HG03039 (cell line): ENCODE measurements around the gene NHEJ1.
A peak's percentile ranks its signal among the peaks of the same experiment; 100 is the strongest.

Experiments used
- ATAC-seq: cut with Tn5 transposase; IDR thresholded peaks from one replicate; pipeline ENCODE4 v1.9.1; 2021; ENCODE audit warnings: mild to moderate bottlenecking, moderate library complexity; ENCODE audit not compliant: unreplicated experiment

The NHEJ1 gene

DNA sequence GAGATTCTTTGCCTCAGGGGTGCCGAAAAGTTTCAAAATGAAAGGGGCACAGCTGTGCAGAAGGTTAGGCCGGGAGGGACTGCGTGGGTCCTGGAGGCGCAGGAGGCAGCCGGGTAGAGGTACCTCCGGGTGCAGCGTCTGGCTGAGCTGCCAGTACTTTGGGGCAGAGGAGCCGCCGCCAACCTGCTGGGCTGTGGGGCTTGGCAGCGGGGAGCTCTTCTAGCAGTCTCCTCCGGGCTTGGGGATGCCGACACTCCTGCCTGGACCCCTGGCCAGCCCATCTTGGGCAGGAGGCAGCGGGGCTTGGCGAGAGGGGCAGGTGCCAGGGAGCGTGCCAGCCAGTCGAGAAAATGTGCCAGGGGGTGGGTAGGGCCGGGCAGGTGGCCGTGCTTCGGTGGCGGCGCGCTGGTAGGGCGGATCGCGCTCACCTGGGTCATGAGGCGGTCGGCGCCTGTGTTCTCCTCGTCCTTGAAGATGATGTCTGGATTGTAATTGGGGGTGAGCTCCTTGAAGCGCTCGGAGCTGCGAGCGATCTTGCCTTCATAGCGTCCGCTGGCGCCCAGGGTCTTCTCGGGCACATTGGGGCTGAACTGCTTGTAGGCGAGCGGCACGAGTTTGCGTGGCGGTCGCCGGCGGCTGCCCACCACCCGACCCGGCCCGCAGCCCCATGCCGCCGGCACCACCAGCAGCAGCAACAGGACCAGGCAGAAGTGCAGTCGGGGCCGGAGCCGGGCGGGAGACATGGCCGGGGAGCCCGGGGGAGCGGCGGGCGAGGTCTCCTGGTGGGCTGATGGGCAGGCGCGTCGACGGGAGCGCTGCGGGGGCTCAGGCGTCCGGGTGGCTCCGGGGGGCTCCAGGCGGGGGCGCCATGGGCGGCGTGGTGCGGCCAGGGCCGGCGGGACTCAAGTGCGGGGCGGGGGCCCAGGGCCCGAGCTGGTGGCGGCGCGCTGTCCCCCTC is 100.6 kb downstream of the NHEJ1 start:
- no peak for ATAC-seq

DNA sequence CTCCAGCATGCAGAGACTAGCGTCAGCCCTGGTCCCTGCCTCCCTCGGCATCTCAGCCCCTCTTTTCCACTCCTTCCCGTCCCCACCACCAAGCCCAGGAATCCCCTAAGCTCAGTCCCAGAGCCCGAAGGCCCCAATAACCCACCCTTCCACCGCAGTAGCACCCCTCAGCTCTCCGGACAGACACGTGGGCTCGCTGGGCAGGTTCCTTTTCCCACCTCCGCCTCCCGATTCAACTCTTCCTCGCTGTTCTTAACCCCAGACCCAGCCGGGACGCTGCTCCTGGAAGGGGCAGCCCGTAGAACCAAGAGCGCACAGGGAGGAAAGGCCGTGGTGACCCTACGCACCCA is 101.3 kb downstream of the NHEJ1 start:
- no peak for ATAC-seq

DNA sequence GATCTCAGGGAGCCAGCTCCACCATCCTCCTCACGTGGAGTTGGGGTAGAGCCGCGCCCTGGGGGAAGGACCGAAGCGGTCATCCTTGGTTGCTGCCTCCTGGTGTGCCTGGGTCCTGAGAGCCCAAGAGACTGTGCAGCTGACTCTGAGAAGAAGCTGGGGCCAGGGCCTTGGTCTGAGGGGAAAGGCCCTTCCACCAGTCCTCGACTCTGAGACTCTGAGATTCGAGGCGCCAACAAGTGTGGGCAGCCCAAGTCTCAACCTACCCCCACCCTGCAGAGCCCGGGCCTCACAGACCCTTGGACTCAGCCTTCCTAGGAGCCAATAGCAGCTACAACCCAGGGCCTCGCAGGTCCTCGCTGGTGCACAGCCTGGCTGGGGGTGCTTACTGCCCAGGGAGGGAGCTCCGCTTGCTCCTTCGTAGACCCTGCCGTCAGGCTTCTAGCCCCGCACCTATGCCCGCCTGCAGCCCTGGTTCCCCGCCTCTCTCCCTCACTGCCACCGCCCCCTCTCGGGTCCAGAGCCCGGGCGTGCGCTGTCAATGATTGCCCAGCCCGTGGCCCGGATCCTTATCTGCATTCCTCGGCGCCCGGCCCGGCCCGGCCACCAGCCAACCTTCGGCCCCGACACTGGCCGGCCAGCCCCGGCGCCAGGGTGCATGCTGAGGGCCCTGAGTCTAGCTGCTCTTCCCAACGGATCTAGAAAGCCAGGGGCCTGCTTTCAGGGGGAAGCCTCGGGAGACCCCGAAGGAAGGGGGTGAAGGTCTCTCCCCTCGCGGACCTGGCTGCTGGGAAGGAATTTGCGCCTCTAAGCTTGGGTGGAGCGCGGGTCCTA is 101.9 kb downstream of the NHEJ1 start:
- no peak for ATAC-seq

DNA sequence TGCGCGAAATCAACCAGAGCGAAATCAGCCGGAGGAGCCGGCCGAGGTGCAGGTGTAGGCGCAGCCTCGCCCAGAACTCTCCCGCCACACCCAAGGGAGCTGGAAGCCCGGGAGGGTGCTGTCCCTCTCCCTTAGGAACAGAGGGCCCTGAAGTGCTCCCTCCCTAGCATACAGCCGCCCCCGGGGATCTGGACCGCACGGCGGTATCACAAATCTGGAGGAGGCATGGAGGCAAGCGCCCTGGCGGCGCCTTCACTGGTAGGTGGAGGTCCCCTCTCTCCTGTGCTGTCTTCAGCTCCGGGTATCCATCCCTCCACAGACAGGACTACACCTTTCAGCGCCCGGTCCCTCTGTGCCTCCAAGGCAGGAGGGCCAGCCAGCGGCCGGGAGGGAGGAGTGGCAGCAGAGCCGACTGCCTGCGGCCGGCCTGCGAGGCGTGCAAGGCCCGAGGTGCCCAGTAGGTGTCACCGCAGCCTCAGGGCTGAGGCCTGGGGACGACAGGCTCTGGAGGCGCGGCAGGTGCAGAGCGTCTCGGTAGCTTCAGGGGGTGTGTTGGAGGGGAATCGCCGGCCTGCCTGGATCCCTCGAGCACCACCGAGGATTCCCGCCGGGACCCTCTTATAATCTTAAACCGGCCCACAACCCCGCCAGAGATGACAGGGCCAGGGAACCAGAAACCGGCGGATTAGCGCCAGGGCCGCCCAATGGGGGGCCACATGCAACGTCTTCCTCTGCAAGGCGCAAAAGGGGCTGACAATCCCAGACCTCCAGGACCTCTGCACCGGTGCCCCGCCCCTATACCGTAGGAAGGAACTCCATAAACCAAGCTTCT is 102.7 kb downstream of the NHEJ1 start:
- ATAC-seq = peak; percentile 90

DNA sequence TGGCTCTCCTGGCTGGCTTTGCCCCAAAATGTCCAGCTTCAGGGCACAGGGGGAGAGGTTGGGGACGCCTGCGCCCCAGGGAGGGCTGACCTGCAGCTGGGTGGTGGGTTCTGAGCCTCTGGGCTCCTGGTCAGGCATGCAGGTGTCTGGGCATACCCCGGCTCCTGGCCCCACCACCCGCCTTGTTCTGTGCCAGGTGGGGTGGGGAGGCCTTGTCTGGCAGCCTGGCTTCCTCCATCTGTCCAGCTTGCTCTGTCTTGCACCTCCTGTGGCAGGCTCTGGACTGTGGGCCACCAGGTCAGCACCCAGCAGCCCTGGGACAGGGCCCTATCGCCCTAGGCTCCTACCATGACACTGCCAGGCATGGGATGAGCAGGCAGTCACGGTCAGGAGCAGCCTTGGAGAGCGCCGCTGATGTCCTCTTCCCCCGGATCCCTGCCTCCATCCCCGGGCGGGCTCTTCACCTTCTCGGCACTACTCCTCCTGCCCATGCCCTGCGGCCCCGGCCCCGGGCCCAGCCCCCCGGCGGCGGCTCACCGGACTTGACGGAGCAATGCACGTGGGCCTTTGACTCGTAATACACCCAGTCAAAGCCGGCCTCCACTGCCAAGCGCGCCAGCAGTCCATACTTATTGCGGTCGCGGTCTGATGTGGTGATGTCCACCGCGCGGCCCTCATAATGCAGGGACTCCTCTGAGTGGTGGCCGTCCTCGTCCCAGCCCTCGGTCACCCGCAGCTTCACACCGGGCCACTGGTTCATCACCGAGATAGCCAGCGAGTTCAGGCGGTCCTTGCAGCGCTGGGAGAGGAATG is 103.5 kb downstream of the NHEJ1 start:
- no peak for ATAC-seq

DNA sequence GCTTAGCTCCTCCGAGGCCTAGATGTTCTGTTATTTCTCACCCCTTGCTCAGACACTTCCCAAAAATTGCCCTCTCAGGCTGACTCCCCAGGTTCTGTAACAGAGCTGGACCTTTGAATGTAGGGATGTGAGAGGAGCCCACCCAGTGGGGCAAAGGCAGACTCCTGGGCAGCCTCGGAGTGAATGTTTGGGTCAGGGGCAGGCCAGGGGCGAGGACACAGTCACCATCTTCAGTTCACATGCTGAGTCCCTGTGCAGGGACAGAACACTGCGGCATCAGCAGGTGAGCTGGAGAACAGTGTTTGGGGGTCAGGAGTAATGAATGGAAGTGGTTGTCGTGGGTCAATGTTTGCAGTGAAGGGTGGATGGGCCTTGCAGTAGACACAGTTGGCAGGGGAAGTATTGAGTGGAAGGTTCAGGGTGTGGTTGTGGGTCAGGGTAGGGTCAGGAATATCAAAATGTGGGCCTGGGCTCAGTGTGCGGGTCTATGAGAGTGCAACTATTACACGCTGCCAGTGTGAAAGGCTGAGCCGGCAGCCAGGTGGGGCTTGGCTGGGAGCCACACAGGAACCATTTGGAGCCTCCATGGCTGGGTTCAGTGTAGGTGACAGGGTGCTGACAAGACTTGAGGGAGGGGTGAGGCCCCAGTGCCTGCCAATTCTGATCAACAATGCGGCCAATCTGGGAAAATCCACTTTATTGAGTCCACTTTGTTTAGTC is 104.3 kb downstream of the NHEJ1 start:
- ATAC-seq = no peak

DNA sequence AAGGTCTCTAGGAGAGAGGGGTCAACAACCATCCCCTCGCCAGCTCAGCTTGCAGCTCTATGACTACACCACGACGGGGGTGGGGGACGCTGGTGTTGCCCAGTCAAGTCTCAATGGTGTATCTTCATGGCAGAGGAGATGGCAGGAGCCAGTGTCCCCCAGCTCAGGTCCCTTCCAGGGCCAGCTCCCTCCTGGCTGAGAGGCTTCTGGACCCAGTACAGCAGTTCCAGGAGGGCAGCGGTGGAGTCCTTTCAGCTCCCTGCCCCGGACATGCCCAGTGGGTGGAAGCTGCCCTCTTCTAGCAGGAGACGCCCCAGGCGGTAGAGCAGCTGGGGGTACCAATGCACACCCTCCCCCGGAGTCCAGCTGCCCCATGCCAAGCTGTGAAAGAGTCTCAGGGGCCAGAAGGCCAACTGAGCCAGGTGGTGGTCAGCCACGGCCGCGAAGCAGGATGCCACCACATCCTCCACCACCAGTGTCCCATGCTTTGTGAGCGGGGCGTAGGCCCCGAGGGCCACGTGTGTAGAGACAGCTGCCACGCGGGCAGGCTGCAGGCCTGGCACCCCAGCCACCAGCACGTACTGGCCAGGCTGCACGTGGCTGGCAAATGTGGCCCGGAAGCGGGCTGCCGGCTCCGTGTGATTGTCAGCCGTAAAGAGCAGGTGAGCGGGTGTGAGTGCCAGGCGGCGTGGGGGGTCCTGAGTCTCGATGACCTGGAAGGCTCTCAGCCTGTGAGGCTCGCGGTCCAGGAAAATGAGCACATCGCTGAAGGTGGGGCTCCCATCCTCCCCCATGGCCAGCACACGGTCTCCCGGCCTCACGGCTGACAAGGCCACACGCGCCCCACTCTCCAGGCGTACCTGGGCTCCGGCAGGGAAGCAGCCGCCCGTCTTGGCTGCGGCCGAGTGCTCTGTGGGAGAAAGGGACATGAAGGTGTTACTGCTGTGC is 105.4 kb downstream of the NHEJ1 start:
- ATAC-seq = no peak

DNA sequence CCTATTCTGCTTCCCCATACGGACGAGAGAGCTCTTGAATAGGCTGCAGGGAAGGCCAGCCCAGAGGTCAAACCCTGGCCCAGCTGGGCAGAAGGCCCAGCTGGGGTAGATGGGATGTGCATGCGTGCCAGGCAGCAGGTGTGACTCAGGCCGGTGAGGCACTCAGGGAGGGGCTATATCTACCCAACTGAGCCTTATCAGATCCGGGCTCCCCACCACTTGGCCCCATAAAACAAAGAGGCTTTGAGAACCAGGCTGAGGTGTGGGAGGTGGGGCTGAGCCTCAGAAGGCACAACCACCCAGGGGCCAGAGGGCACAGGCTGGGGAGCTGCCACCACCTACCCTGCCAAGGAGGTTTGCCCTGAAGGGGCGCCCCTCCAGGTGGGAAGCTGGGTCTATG is 111.3 kb downstream of the NHEJ1 start:
- no peak for ATAC-seq

DNA sequence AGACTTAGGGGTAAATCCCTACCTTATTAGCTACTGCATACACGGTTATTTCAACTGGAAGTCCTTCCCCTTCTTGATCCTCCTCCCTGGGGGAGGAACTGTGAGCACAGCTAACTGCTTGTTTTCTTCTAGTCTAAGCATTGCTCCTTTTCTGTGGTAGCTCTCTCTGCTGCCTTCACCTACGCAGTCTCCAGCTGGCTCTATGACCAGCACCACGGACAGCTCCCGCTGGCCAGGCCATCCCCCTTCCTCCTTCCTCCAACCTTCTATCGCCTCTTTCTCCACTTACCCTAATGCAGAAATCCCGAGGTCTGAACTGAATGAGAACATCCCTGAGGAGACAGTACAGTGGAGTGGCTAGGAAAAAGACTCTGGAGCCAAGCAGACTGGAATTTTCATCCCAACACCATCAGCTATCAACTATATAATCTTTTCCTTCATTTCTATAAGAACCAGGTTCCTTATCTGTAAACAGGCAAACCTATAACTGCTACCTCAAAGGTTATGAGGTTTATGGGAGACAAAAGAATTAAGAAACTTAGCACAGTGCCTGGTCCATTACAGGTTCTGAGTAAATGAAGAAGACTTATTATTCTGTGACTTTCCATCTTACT is 114.6 kb downstream of the NHEJ1 start:
- no peak for ATAC-seq

DNA sequence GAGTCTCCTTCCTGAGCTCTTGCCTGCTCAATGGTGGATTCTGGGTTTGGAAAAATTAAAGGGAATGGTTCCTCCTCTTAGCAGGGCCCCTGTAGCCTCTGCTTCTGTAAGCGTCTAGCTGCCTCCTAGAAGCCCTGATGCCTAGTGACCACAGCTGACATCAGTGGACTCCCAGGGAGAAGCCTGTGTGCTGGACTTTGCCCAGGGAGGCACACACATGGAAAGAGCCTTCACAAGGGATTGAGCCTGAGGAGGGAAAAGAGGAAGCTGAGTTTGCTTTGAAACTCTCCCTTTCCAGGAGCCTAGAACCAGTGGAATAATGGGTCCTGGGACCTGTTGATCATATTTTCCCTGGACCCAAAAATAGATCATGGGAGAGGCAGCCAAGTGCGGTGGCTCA is 117.9 kb downstream of the NHEJ1 start:
- no peak for ATAC-seq

DNA sequence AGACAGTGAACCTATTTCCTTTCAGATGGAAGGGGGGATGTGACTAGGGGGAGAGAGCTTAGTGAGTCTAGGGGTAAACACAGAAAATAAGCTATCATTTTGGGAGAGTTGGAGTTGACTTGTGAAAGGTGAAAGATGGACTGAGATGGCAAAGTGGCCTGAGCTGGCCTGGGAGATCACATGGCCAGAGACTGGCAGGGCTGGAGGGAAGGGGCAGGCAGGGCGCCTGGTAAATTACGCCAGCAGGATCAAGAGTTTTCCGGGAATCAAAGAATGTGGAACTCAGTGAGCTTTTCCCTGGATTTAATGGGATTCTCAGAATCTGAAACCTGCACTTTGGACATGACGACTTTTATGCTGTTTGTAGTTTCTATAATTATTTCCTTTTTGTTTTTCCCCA is 118.5 kb downstream of the NHEJ1 start:
- no peak for ATAC-seq

DNA sequence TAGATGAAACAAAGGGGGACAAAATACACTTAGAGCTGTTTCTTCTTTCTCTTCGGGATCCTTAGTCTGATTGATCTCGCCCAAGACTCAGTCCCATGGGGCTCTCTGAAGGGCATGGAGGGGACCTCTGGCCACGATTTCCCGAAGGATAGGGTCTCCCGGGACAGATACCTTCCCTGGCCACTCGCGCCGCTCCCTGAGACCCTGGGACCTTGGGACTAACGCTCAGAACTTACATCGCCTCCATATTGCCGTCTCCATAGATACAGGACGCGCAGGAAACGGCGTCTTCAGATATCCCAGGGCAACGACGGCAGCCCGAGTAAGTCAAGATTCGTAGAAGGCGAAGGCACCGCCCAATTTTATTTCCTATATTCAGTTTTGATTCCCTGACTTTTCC is 119.4 kb downstream of the NHEJ1 start, which contains the start of gene CFAP65:
Gene CFAP65, minus strand, starts transcription at position 265 of the 400 bp plus-strand sequence. CDS start 2,468 bp downstream, outside the sequence.
- ATAC-seq = no peak

DNA sequence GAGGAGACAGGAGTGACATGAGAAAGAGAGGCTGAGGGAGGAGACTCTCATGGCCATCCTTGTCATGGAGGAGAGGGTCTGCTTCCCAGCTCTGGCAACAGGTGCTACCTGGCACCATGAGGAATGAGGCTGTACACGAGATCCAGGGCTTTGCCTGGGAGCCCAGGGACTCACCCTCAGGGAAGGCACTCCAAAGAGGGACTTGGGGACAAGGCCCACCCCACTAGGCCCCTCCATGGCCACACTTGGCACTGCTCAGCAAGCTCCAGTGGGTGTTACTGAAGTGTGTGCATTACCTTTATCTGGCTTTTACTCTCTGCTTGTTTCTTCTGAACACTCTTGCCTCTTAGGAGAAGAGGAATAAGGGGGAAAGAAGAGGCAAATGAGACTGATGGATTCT is 122.0 kb downstream of the NHEJ1 start:
- no peak for ATAC-seq

DNA sequence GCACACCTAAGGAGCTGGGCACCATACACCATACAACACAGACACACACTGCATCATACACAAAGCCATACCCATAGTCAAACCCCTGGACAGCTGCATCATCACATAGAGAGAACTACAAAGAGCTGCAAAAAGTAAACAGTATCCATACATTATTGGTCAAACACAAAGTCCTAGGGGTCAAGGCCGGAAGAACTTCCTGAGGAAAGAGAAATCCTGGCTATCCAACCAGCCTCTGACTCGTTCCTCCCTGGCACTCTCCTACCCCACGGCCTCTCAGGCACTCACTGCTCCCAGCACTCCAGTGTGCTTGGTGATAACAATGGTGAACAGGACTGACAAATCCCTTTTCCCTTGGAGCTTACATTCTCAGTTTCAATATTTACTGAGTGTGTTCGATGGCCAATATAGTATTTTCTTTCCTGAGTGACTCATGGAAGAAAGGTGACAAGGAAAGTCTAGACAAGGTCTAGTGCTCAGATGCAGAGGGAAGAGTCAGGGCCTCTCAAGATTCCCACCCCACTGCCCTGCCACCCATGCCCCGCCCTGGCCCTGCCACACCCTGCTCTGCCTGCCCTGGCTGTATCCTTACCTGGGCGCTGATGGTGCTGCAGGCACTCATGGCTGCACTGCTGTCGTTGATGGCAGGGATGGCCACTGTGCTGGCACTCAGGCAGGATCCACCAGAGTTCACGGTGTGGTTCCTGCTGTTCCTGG is 122.7 kb downstream of the NHEJ1 start:
- no peak for ATAC-seq

DNA sequence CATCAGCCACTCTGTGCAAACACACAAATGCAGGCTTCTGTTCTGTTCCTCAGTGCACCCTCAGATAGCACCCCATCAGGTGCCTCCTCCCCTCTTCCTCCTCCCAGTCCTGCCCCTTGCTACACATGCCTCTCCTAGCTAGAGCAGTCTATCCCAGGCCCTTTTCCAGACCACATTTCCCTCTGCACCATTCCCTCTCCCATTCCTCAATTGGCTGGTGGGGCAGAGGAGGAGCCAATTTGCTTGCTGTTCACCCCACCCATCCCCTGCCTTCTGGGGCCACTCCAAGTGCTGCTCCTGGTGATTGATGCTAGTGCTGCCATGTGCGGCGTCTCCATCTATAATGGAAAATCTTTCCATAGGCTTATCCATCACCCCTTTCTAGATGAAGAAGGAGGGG is 124.7 kb downstream of the NHEJ1 start:
- no peak for ATAC-seq

DNA sequence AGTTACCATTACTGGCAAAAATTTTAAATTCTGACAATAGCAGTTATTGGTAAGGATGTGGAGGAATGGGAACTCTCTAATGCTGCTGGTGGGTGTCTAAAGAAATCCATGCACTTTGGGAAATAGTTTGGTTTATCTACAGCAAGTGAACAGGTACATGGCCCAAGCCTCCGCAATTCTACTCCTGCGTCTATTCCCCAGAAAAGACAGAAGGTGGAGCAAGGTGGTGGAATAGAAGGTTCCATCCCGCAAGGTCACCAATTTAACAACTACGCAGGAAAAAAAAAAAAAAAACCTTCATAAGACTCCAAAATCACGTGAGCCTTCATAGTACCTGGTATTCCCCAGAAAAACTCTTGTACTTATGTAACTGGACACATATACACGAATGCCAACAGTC is 125.8 kb downstream of the NHEJ1 start:
- no peak for ATAC-seq

DNA sequence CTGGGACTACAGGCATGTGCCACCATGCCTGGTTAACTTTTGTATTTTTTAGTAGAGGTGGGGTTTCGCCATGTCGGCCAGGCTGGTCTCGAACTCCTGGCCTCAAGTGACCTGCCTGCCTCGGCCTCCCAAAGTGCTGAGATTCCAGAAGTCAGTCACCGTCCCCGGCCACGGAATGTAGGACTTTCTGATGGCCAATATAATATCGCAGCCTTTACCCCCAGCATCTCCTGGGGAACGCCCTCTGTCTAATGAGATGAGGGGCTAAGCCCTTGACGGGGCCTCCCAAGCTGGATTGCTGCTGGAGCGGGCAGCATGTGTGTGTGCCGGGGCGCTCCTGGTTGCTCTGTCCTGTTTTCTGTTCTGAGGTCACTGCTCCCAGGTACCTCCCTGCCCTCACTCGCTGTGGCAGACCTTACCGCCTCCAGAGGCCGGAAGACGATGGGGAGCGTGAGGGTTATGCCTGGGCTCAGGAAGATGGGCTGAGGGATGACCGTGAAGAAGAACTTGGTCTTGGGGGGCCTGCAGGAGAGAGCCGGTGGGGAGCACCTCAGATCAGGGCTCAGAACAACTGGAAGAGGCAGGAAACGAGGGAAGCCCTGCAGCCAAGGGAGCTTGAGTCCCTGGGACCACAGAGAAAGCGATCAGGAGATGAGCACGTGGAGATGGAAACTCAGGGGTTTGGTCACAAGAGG is 128.4 kb downstream of the NHEJ1 start:
- ATAC-seq = no peak
